Activated naive CD4-positive, alpha-beta T cell treated with Interleukin-2 at 50 U/mL for 16 hours (primary cell): ENCODE results near the gene EVX2.

Source experiments
- DNase-seq: peaks from one replicate; pipeline ENCODE4 v3.0.0-alpha.2; 2020

The EVX2 gene

GRCh38 chr2:176095421-176095820, 11.7 kb upstream of the EVX2 start:
- DNase-seq = no peak

GRCh38 chr2:176094349-176094748, 10.6 kb upstream of the EVX2 start:
- no peak for DNase-seq

- no peak for DNase-seq
These were observed 10.1 kb upstream of the EVX2 start for GRCh38 chr2:176093898-176094249.

GRCh38 chr2:176093145-176093897, 9.6 kb upstream of the EVX2 start:
- no peak for DNase-seq

- no peak for DNase-seq
These were observed 8.7 kb upstream of the EVX2 start, which contains the start of gene HOXD13 for GRCh38 chr2:176092270-176093144. Gene HOXD13 (plus strand): TSS chr2:176092721. CDS start chr2:176092891, 170 bp downstream.

GRCh38 chr2:176091329-176092258, 7.8 kb upstream of the EVX2 start:
- DNase-seq = no peak

GRCh38 chr2:176090862-176091261, 7.1 kb upstream of the EVX2 start:
- no peak for DNase-seq

- DNase-seq = no peak
These were observed 6.2 kb upstream of the EVX2 start for GRCh38 chr2:176089843-176090395.

- no peak for DNase-seq
These were observed 5.4 kb upstream of the EVX2 start for GRCh38 chr2:176088937-176089842.

- no peak for DNase-seq
These were observed 4.5 kb upstream of the EVX2 start for GRCh38 chr2:176088048-176088936.

- no peak for DNase-seq
These were observed 3.7 kb upstream of the EVX2 start for GRCh38 chr2:176087330-176088047.

GRCh38 chr2:176085861-176086771, 2.4 kb upstream of the EVX2 start:
- DNase-seq = no peak

- DNase-seq = no peak
These were observed 1.5 kb upstream of the EVX2 start for GRCh38 chr2:176085120-176085788.

- DNase-seq = no peak
These were observed 903 bp upstream of the EVX2 start for GRCh38 chr2:176084611-176085119.

GRCh38 chr2:176082824-176083751, 674 bp downstream of the EVX2 start:
- no peak for DNase-seq

GRCh38 chr2:176082525-176082823, 1.3 kb downstream of the EVX2 start:
- DNase-seq = no peak
